ENCODE measurements around the gene KRTAP27-1.

The KRTAP27-1 gene, protein sequence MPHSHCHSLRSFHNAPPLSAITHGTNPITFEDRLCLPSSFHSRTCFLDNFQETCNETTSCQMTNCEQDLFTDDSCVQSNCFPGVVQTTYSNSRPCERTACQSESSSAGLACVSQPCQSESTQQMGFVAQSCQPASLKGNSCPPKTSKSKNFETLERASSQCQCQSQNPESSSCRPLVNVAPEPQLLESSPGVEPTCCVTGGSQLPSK

DNA sequence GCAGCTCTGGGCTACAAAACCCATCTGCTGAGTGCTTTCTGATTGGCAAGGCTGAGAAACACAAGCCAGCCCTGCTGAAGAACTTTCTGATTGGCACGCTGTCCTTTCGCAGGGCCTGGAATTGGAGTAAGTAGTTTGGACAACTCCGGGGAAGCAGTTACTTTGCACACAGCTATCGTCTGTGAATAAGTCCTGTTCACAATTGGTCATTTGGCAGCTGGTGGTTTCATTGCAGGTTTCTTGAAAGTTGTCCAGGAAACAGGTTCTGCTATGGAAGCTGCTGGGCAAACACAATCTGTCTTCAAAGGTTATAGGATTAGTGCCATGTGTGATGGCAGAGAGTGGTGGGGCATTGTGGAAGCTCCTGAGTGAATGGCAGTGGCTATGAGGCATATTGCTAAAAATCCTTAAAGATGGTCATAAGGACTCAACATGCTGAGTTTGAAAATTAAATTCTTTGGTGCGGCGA, at the start of gene KRTAP27-1:
Gene KRTAP27-1 (minus strand): TSS at position 419 of the 469 bp plus-strand sequence. CDS start 26 bp downstream, at position 393.
- no peak for DNase-seq (ENCODE audit: low spot score)

DNA sequence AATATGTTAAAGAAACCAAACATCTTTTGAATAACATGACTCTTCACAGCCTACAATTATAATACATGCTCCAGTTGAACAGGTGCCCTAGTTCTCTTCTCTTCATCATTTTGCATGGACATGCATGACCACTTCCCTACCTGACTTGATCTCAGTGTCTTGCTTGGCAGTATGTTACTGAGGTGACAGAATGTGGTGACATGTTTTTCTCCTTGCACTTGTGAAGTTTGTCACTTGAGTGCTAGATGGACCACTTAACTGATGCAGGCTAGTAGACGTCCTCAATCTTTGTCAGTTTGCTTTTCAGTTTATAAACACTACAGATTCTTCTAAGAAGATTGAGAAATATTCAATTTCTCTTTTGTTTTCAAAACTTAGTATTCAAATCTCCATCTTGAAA, 44.7 kb upstream of the KRTAP27-1 start:
- DNase-seq (ENCODE audit: low spot score) = no peak

DNA sequence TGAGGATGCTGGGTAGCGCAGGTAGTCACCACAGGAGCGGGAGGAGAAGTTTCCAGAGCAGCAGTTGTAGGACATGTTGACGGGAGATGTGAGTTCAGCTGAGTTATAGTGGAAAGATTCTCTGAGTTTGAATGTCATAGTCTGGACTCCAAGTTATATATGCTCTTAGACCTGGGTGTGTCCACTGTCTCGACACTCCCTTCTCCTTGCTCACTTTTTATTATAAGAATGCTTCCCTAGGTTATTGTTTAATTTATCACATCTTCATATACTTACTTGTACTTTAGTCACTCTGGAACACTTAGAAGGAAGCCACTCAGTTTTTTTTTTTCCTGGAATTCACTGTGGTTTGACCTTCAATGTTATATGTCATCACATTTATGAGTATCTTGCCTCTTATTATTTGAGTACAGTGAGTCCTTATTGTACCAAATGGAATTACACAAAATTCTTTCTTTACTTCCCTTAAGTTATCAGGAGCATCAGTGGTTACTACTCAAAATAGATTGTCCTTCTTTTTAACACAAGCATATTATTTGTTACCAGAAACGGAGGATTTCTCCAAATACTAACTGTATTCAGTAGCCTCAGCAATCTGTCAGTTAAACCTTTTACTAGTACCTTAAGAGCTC, 34.8 kb upstream of the KRTAP27-1 start, which contains the start of gene KRTAP13-2:
Gene KRTAP13-2 (minus strand): TSS at position 133 of the 632 bp plus-strand sequence. CDS start 58 bp downstream, at position 75.
- DNase-seq (ENCODE audit: low spot score) = no peak

DNA sequence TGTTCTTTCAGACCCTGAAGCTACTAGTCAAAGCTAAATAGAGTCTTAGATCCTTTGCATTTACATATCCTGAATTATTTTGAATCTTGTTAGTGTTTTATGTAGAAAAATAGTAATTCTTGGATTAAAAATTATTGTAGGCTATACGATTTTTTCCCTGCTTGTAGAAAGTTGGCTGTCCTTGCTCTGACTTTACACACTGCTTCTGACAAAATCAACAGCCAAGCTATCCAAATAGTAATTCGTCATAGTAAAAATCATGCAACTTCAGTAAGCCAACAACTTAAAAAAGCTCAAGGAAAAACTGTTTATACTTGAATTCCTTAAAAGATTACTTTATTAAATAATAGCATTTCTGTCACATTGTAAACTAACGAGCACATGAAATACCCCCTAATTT, 18.4 kb upstream of the KRTAP27-1 start:
- no peak for DNase-seq (ENCODE audit: low spot score)

DNA sequence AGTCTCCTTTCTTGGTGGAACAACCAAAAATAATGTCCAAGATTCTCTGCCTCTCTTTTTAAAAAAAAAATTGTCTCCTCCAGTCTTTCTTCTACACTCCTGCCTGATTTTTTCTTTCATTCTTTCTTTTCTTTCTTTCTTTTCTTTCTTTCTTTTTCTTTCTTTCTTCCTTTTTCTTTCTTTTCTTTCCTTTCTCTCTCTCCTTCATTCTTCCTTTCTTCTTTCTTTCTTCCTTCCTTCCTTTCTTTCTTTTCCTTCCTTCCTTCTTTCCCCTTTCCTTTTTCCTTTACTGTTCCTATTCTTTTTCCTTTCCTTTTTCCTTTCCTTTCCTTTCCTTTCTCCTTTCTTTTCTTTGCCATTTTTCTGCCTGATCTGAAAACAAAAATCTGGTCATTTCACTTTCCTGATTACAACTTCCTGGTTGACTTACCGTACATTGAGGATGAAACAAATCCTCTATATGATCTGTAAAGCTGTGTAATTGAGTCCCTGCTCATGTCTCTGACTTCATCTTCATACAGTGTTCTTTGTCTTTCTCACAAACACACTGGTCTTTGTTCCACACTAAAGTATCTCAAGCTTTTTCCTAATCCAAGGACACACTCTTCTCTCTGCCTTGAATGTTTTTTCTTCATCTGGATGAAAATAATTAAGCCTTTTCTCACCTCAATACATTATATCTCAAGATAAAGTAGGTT, 17.0 kb upstream of the KRTAP27-1 start:
- no peak for DNase-seq (ENCODE audit: low spot score)

DNA sequence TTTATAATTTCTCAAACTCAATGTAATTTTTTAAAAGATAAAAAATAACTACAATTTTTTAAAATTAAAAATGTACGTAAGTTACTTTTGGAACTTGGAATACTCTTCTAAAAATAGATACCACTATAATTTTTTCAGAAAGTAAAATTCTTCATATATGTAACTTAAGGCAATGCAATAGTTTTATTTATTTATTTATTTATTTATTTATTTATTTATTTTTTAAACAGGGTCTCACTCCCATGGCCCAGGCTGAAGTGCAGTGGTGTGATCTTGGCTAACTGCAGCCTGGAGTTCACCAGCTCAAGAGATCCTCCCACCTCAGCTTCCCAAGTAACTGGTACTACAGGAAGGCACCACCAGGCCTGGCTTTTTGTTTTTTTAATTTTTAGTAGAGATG, 14.0 kb upstream of the KRTAP27-1 start:
- no peak for DNase-seq (ENCODE audit: low spot score)

DNA sequence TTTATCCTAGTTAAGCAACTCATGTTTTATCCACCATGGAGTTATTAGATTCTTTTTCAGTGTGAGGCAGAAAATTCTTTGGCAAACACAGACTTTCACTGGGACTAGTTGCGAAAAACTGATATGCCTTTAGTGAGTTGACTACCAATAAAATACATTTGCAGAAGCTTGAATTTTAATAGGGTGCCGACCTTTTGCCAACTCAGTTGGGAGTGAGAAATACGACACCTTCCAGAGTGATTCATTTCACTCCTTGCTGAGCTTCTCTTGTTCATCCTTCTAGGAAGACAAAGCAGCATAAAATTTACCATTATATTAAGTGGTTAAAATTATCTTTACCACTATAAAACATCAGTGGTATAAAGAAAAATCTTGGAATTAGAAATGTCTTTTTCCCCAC, 12.1 kb upstream of the KRTAP27-1 start:
- DNase-seq (ENCODE audit: low spot score) = no peak

DNA sequence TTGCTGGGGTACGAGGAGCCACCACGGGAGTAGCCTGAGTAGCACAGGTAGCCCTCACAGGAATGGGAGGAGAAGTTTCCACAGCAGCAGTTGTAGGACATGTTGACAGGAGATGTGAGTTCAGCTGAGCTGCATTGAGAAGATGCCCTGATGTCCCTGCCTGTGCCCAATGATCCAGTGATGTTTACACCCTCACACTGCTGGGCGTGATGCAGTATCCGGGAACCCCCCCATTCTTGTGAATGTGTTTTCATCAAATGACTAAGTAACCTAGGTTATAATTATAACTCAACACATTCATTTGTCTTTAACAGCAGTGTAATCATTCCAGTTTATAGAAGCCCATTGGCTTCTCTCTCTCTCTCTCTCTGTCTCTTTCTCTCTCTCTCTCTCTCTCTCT, 11.0 kb upstream of the KRTAP27-1 start, which contains the start of gene KRTAP23-1:
Gene KRTAP23-1 (minus strand): TSS at position 101 of the 400 bp plus-strand sequence. CDS start 0 bp downstream, at position 101.
- no peak for DNase-seq (ENCODE audit: low spot score)

DNA sequence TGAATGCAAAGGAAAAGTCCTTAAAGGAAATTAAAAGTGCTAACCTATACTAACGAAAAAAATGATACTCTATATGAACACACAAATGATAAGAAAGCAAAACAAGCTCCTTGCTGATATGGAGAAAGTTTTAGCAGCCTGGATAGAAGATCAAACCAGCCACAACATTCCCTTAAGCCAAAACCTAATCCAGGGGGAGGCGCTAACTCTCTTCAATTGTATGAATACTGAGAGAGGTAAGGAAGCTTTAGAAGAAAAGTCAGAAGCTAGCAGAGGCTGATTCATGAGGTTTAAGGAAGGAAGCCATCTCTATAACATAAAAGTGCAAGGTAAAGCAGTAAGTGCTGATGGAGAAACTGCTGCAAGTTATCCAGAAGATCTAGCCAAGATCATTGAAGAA, 7.5 kb upstream of the KRTAP27-1 start:
- DNase-seq (ENCODE audit: low spot score) = no peak

DNA sequence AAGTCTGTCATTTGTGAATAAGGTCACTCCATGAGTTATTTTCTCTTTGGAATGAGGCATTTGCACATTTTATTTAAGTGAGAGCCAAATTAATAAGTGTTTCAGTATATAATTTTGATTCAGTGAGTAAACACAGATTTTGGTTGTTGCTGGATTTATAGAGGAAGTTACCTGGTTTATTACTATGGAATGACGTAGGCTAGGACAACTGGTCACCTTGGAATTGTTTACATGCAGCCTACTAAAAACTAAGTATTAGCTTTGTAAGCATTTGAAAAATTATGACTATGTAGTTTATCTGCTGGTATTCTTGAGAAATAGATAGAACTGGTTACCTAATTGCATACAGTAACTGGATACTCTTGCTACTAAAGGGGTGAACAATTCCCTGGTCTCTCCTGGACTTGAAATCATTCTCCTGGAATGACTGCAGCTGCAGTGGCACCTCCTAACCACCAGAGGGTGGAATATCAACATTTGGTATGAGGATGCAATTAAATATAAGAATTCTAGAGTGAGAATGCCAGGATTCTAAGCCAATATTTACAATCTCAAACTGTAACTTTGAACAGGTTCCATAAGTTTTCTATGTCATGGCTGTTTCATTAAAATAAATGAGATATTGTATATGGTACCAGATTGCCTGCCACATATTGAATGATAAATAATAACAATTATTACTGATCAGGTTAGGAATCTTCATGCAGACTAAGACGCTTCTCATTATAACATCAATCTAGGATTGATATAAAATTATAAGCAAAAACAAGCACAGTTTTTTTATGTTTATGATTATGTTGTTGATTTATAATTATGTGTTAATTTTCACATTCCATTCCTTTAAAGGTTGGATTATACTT, 3.5 kb upstream of the KRTAP27-1 start:
- peak; percentile 30 for DNase-seq (ENCODE audit: low spot score)

DNA sequence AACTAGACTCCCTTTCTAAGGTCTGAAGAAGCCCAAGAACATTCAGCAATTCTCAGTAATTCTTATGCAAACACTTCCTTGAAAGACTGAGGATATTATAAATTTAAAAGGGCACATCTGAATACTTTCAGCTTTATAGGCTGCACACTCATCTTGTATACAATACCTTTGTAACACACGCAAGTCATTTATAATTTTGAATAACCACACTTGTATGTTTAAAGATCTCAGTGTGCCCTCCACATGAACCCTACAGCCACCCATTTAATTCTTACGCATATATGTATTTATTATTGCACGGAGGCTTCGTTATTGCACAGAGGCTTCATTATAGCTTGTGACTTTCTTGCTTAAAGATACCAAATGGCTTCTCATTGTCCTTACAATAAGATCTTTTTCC, 1.2 kb upstream of the KRTAP27-1 start:
- DNase-seq (ENCODE audit: low spot score) = no peak

DNA sequence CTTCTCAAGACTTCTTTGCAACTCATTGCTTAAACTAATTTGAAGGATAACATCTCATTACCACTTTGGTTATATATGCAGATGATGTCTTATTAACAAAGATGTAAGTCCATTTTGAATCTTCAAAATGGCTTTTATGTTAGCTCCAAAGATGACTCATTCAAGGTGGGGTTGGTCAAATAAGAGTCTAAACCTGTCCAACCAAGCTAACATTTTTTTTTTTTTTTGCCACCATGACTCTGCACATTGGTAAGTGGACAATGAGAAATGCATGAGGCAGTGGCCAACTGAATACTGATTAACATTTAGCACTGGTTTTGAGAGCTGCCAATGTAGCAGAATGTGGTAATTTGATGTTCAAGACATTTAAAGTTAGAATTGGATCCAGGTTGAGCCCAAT, 278 bp upstream of the KRTAP27-1 start:
- DNase-seq (ENCODE audit: low spot score) = no peak

DNA sequence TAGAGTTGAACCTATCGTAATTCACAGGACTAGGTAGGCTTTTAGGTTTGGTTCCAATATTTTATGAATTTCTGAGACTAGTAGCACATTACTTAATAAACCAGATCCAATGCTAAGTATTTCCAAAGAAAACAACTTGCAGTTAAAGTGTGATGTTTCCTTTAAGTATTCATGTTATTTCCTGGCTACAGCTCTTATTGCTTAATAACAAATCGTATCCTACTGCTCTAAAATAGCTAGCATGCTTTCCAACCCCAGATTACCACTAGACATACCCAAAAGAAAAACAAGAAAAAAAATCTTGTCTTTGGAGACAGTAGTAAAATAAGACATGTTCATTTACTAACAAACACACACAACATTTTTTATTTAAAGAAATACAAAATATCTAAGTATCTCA, 898 bp downstream of the KRTAP27-1 start:
- no peak for DNase-seq (ENCODE audit: low spot score)

DNA sequence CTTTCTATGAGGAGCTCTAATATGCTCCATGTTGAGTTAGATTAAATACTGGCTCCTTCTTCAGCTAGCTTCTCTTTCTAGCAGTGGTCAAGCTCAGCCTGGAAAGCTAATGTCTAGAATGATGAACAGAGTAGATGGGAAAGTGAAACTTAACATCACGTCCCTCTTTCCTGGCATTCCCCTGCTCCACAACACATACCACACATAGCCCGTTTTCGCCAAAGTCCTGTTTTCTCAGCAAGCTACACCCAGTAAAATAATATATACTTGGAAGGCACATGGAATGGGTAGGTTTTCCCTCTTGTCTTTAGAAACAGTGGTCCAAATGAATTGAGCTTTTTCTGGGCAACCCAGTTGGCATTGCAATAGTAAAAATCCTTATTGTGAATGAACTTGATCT, 3.8 kb downstream of the KRTAP27-1 start:
- no peak for DNase-seq (ENCODE audit: low spot score)

DNA sequence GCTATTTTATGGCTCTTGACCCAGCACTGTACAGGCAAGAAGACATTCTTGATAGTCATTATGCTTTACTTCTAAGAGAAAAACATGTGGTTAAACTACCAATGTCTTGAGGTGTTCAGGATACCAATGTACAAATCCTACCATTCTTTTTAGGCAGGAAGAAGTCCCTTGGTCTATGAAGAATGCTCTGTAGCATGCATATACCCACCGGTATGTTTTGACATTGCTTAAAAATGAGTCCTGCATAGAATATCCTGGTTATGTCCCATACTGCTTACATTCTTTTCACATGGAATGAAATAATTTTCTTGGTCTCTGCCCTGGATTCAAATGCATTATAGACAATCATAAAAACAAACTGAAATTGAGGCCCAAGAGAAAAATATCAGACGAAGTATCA, 4.8 kb downstream of the KRTAP27-1 start:
- no peak for DNase-seq (ENCODE audit: low spot score)

DNA sequence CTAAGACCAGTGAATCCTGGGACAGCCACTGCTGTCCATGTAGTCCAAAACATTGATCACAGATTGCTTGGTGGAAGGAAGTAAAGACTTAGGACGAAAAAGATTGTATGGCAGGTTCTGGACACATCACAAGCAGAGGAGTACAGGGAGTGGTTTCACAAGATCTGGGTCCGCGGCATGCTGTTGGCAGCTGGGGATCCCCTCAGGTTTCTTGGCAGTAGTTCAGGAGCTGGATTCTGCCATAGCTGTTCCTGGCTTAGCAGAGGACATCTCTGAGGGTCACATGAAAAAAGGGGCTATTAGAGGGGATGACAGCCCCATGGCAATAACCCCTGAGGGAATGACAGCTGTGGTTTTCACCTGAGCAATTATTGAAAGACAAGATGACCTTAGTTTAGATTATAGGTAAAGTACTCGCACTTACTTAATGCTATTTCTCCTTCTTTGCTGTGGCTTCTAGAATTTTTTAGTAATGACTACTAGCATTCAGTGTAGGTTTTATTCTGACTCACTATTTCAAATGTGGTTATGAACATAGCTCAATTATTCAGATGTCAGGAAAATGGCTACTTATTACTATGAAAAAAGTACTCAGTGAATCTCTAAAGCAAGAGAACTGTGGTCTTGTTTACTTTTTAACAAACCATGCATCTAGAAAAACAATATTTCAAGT, 8.2 kb downstream of the KRTAP27-1 start:
- DNase-seq (ENCODE audit: low spot score) = no peak

DNA sequence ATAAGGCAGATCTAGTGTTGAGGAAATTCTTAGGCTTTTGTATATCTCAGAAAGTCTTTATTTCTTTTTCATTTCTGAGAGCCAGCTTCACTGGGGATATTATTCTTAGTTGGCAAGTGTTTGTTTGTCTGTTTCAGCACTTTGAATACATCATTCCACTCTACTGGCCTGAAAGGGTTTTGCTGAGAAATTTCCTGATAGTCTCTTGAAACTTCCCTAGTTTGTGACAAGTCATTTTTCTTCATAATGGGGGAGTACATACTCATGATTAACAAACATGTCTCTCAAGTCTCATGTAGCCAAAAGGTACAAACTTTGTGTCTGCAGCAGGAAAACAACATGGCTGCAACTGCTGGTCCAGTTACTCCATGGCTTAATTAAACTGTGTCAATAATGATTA, 11.1 kb downstream of the KRTAP27-1 start:
- DNase-seq (ENCODE audit: low spot score) = no peak

DNA sequence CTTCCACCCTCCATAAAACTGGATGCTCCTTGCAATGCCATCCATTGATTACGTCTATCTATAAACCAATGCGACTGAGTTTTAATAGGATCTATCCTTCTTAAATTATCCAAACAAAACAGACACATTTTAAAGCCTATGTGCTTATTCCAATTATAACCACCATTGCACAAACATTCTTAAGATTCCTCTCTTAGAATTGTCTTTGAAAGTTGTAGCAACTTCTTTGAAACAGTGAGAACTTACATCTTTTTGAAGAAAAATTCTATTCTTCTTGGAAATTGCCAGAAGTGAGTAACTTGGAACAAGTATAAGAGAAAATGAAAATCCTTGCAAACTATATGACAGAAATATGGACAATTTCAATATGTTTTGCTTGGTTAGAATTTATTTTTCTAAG, 17.3 kb downstream of the KRTAP27-1 start, which contains the start of gene KRTAP26-1:
Gene KRTAP26-1 (minus strand): TSS at position 101 of the 400 bp plus-strand sequence. CDS start 280 bp downstream, outside the sequence.
- no peak for DNase-seq (ENCODE audit: low spot score)

DNA sequence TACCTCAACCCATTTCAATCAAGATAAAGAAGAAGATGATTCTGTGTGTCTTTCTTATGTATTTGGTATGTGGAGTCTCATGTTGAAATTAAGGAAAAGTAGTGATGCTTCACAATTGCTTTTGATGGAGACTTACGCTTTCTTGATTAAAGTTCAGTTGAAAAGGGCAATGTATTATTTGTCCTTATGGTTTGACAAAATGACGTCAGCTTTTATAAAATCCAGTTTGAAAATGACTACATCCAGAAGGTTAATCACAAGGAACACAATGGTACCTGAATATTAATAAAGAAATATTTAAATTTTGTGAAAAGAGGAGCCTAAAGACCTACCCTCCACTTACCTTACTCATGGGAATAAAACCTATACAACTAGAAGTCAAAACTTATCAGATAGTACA, 21.8 kb downstream of the KRTAP27-1 start:
- no peak for DNase-seq (ENCODE audit: low spot score)

DNA sequence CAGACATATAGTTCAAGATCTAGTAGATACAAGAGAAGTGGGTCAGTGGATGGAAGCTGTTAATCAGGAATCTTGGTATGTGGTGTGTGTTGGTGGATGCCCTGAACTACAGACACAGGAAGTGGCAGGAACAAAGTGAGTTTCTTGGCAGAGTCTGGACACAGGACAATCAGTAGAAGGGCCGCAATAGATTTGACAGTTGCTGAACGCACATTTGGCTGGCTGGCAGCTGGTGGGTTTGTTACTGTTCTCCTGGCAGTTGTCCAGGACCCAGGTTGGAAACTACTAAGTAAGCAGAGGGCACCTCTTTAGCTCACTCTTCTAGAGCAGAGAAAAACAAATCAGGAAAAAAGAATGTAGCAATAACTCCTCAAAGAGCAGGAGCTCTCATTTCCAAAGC, 30.6 kb downstream of the KRTAP27-1 start:
- no peak for DNase-seq (ENCODE audit: low spot score)

DNA sequence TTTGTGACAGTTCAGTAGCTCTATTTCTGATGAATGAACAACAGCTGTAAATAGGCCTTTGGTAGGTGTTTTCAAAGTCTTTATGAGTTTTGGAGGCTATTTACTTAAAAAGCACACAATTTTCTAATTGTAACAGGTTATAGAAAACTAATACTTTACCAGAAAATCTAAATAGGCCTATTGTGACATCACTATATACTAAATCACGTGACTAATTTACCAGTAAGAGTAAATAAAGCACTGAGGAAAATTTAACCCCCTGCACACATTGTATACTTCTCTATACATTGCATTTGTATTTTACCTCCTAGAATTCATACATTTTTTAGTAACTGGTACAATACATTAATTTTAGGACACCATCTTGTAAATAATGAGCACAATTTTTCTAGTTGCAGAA, 32.4 kb downstream of the KRTAP27-1 start:
- no peak for DNase-seq (ENCODE audit: low spot score)
